IPS-18a (cell line): ENCODE results near the gene CNST.
"Not testable (repeated sequence)": the region's sequence is repeated elsewhere in the genome, so short reads cannot be mapped to it uniquely, and the experiment has no call there.

ENCODE experiments used
- H3K27ac ChIP-seq: one replicate; pipeline ENCODE4 v1.5.1; 2013; ENCODE audit warnings: low read length
- H3K27me3 ChIP-seq: one replicate; pipeline ENCODE4 v1.6.1; 2013; ENCODE audit warnings: mild to moderate bottlenecking, low read length; ENCODE audit not compliant: control insufficient read depth, insufficient read depth
- H3K36me3 ChIP-seq: one replicate; pipeline ENCODE4 v1.6.1; 2013; ENCODE audit warnings: low read depth, low read length; ENCODE audit not compliant: control insufficient read depth
- H3K4me1 ChIP-seq: one replicate; pipeline ENCODE4 v1.6.1; 2013; ENCODE audit warnings: low read depth, low read length; ENCODE audit not compliant: control insufficient read depth
- H3K4me3 ChIP-seq: one replicate; pipeline ENCODE4 v1.5.1; 2013; ENCODE audit warnings: low read length
- H3K9ac ChIP-seq: one replicate; pipeline ENCODE4 v1.6.1; 2013; ENCODE audit warnings: mild to moderate bottlenecking, low read length, moderate library complexity
- H3K9me3 ChIP-seq: one replicate; pipeline ENCODE4 v1.6.1; 2013; ENCODE audit warnings: low read depth, low read length; ENCODE audit not compliant: control insufficient read depth

CNST gene

DNA sequence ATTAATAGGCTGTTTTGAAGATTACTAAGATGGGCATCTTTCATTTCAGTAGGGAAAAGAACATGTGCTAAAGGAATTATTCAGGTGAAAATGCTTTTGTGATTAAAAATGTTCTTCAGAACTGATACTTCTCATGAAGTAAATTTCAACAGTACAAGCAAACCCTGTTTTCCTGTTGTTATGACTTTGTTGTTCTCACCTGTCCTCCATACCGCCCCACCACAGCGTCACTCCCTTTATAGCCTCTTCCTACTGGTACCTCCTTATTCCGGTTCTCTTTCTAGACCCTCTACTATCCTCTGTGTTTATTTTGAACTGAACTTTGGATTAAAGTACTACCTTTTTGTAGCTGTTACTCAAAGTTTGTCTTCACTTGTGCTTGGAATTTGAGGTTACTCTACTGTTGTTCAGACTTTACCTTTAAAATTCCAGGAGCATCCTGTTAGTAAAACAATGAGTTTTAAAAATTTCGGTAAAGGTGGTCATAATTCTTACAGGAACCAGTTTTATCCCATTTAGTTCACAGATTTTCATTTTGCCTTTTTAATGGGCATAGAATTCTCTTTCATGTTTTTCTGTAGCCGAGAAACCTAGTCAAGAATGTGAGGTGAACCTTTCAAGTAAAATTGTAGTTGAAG, 10.9 kb downstream of the CNST start:
- Histone ChIP-seq H3K9me3 (no peaks in the 10 kb centered on the region), H3K27ac (no peak overlapping the region), H3K4me1 (no peaks in the 10 kb centered on the region), H3K27me3 (no peaks in the 10 kb centered on the region), H3K9ac (no peak overlapping the region), H3K36me3 (no peaks in the 10 kb centered on the region), H3K4me3 (no peak overlapping the region)

DNA sequence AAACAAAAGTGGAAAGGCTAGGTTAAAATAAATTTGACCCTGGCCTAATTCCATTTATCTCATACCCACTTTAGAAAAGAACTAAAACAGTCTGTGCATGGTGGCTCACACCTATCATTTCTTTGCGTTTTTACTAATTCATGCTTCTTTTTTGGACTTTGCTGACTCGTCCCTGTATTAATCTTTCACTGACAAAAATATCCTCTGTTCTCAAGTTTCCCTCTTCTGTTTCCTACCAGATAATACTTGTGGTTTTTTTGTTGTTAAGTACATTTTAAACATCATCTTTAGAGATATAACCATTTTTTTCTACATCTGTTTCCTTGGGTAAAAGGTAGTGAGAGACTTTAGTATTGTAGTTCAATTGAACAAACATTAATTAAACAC, 11.5 kb downstream of the CNST start:
- H3K36me3 ChIP-seq = no peaks in the 10 kb centered on the region
- H3K9me3 ChIP-seq = no peaks in the 10 kb centered on the region
- no peak overlapping the region for H3K9ac ChIP-seq
- H3K4me1 ChIP-seq = no peaks in the 10 kb centered on the region
- no peak overlapping the region for H3K27ac ChIP-seq
- no peaks in the 10 kb centered on the region for H3K27me3 ChIP-seq
- H3K4me3 ChIP-seq = no peak overlapping the region

DNA sequence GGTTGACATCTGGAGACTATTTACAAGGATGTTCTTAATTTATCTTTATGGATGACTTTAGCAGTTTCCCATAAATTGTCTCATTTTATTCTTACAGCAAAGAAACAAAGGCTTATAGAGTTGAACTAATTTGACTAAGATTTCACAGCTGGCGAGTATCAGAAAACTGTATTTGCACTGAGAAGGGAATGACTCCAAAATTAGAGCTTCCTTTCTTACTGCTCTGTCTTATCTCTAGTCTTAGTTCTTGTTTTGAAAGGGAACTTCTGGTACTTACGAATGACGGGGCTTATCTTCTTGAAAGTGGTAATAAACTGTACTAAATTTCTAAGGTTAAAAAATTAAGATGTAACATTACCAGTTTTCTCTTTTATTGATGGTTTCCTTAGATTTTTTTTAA, 13.6 kb downstream of the CNST start:
- Histone ChIP-seq H3K27ac (no peak overlapping the region), H3K27me3 (no peaks in the 10 kb centered on the region), H3K4me3 (no peak overlapping the region), H3K9me3 (no peaks in the 10 kb centered on the region), H3K36me3 (no peaks in the 10 kb centered on the region), H3K9ac (no peak overlapping the region), H3K4me1 (no peaks in the 10 kb centered on the region)

DNA sequence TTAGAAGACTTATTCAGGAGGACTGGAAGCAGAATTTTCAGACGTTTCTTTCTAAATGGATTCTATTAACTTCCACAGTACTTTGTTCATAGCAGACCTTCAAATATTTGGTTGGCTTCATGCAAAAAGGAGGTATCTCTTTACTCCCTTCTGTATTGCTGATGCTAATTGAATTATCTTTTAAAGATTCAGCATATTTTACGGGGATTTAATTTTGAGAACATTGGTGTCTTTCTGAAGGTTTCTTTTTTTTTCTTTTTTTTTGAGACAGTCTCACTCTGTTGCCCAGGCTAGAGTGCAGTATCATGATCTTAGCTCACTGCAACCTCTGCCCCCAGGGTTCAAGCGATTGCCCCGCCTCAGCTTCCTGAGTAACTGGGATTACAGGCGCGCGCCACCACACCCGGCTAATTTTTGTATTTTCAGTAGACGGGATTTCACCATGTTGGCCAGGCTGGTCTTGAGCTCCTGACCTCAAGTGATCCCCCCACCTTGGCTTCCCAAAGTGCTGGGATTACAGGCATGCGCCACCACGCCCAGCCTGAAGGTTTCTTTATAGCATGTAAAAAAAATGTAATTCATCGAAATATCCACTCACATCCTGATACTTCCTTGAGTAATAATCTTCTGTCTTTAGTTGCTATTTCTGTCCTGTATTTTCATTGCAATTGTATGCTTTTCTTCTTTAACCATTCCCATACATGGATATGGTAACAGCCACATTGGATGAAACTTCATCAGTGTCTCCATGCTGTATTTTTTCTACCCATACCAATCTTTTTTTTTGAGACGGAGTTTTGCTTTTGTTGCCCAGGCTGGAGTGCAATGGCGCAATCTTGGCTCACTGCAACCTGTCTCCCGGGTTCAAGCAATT, 14.5 kb downstream of the CNST start:
- H3K4me1 ChIP-seq = no peaks in the 10 kb centered on the region
- H3K27ac ChIP-seq = no peak overlapping the region
- no peak overlapping the region for H3K9ac ChIP-seq
- H3K4me3 ChIP-seq = no peak overlapping the region
- H3K9me3 ChIP-seq = no peaks in the 10 kb centered on the region
- no peaks in the 10 kb centered on the region for H3K27me3 ChIP-seq
- no peaks in the 10 kb centered on the region for H3K36me3 ChIP-seq

DNA sequence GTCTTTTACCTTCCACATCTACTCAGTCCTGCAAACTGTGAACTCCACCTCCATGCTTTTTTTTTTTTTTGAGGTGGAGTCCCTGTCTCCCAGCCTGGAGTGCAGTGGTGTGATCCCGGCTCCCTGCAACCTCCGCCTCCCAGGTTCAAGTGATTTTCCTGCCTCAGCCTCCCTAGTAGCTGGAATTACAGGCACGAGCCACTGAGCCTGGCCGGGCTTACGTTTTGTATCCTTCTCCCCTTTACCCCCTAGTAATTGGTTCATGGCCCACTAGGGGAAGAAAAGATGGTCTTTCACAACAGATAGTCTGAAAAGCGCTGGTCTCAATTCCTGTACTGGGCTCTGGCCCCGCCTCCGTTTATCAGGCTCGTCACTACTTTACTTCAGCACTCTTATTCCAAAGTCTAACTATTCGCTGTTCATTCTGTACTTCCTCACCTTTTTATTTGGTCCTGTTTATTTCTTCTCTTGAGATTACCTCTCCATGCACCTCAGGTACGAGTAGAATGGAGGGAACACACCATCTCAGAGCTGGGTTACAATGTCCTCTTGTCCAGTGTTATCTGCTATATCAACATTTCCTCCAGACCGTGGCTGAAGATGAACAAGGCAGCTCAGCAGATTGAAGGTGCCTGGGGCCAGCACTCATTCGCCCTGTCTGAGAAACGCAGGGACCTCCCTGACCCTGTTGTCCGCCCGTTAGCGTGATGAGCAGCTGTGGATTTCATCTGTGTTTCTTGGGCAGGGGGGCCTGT, 16.2 kb downstream of the CNST start:
- Histone ChIP-seq H3K9me3 (no peaks in the 10 kb centered on the region), H3K4me3 (no peak overlapping the region), H3K36me3 (no peaks in the 10 kb centered on the region), H3K27ac (no peak overlapping the region), H3K4me1 (no peaks in the 10 kb centered on the region), H3K9ac (no peak overlapping the region), H3K27me3 (no peaks in the 10 kb centered on the region)

DNA sequence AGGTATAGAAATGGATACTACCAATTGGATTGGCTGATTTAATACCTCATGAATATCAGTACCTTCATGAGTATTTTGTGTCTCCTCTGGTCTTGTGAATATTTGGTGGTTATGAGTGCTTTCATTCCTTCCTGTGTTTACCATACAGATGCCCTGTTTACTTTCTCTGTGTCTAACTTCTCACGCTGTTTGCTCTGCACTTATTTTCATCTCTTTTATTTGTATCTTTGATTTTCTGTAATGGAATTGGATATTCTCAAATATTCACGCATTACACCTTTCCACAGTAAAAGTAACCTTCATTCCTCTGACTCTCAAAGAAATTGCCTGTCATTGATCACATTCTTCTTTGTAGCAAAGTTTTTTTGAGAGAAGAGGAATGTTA, 16.8 kb downstream of the CNST start:
- no peak overlapping the region for H3K27ac ChIP-seq
- H3K36me3 ChIP-seq = no peaks in the 10 kb centered on the region
- H3K9me3 ChIP-seq = no peaks in the 10 kb centered on the region
- H3K4me3 ChIP-seq = no peak overlapping the region
- no peak overlapping the region for H3K9ac ChIP-seq
- H3K4me1 ChIP-seq = no peaks in the 10 kb centered on the region
- no peaks in the 10 kb centered on the region for H3K27me3 ChIP-seq

DNA sequence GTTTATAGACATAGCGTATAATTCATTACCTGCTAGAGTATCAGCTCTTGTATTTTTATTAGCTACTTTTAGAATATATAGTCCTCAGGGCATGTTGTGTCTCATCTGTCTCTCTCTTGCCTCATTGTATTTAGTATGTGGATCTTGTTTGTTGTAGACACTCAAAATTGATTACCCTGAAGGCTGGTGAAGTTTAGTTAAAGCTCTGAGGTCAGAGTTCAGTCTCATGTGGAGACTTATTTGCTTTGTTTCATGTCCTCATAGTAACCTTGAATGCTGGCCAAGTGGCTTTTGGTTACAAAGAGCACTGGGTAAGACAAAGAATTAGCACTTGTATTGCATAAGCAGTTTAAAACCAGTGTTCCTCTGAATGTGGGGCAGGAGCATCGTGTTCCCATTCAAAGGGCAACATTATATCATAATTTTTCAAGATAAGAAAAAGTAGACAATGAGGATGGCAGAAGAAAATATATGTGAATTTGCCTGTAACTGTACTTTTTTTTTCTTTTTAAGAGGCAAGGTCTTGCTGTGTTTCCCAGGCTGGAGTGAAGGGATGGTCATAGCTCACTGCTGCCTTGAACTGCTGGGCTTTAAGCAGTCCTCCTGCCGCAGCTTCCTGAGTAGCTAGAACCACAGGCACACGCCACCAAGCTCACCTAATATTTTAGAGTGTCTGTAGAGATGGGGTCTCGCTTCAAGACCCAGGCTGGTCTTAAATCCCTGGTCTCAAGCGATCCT, 17.4 kb downstream of the CNST start:
- Histone ChIP-seq H3K4me1 (no peaks in the 10 kb centered on the region), H3K27me3 (no peaks in the 10 kb centered on the region), H3K27ac (no peak overlapping the region), H3K9me3 (no peaks in the 10 kb centered on the region), H3K36me3 (no peaks in the 10 kb centered on the region), H3K9ac (no peak overlapping the region), H3K4me3 (no peak overlapping the region)

DNA sequence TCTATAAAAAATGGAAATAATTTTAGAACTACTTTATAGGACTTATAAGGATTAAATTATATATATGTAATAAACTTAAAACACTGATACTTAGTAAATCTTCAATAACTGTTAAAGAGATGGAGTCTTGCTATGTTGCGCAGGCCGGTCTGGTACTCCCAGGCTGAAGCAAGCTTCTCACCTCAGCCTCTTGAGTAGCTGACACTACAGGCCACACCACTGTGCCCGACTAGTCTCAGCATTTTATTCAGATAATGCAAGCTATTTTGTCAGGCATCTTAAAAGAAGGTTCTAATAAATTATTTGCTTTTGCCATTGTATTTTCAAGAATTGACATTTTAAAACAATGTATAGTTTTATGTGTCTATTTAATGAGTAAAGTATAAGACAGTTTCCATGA, 20.8 kb downstream of the CNST start:
- Histone ChIP-seq H3K4me3 (no peak overlapping the region), H3K9ac (no peak overlapping the region), H3K4me1 (no peaks in the 10 kb centered on the region), H3K27ac (no peak overlapping the region), H3K27me3 (no peaks in the 10 kb centered on the region), H3K36me3 (peaks cover 3% of the 10 kb centered on the region), H3K9me3 (no peaks in the 10 kb centered on the region)

DNA sequence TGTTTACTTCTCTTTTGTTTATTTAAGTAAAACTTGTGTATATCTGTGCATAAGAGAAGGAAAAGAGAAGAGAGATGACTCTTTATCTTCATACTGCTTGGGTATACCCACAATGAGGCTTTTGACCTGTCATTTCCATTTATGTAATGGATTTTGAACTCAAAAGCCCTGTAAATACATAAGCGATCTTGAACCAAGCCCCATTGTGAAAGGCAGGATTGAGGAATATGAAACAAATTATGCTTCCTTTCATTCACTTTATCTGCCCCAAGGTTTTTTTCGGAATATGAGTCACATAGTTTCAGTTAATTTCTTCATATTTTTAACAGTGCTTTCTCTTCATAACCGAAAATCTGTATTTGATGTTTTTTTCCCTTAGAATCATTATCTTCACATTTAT, 21.4 kb downstream of the CNST start:
- H3K9me3 ChIP-seq = no peaks in the 10 kb centered on the region
- no peaks in the 10 kb centered on the region for H3K27me3 ChIP-seq
- H3K9ac ChIP-seq = no peak overlapping the region
- peaks cover 4% of the 10 kb centered on the region for H3K36me3 ChIP-seq
- H3K4me1 ChIP-seq = no peaks in the 10 kb centered on the region
- H3K27ac ChIP-seq = no peak overlapping the region
- no peak overlapping the region for H3K4me3 ChIP-seq

DNA sequence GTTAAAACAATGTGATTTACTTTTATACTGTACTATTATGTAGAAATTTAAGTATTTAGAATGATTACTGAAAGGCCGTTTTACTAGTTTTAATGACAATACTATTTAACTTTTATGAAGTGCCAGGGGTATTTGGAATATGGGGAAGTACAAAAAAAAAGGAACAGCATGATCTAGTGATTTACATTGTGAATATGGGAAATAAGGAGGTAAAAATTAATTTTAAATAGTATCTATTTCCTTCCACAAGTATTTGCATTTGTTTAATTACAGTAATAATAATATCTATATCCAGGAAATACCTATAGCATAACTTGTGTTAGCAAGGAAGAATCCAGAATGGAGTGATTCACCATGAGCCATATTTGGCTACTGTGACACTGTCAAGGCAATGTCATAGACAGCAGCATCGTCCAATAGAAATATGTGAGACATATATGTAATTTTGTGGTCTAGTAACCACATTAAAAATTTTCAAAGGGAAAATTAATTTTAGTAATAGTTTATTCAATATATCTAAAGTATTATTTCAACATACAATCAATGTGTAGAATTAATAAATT, 22.0 kb downstream of the CNST start:
- no peaks in the 10 kb centered on the region for H3K9me3 ChIP-seq
- no peak overlapping the region for H3K27ac ChIP-seq
- H3K36me3 ChIP-seq = peaks cover 4% of the 10 kb centered on the region
- H3K9ac ChIP-seq = no peak overlapping the region
- H3K4me3 ChIP-seq = no peak overlapping the region
- no peaks in the 10 kb centered on the region for H3K4me1 ChIP-seq
- no peaks in the 10 kb centered on the region for H3K27me3 ChIP-seq

DNA sequence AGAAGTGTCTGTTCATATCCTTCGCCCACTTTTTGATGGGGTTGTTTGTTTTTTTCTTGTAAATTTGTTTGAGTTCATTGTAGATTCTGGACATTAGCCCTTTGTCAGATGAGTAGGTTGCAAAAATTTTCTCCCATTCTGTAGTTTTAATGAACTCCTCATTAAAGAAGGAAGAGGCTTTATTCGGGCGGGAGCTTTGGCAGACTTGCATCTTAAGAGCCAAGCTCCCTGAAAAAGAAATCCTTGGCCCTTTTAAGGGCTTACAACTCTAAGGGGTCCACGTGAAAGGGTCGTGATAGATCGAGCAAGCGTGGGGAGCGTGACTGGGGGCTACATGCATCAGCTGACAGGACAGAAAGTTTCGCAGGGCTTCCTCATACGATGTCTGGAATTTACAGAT, 23.7 kb downstream of the CNST start:
- H3K27me3 ChIP-seq, H3K27ac ChIP-seq, H3K4me3 ChIP-seq: not testable (repeated sequence)

More for the DNA sequence above, 23.7 kb downstream of the CNST start:
- H3K4me1 ChIP-seq, H3K36me3 ChIP-seq, H3K9ac ChIP-seq, H3K9me3 ChIP-seq: not testable (repeated sequence)
